K562 (cell line): ENCODE measurements around the gene GCKR. TPM values are rescaled to one million over a fixed set of nuclear protein-coding genes. Genes with fewer than 3 reads are reported as not detected.
A peak's percentile ranks its signal among the peaks of the same experiment; 100 is the strongest.

Source experiments
- BHLHE40 ChIP-seq: IDR thresholded peaks from 2 replicates; pipeline ENCODE4 v1.6.1; 2011; ENCODE audit warnings: low read length, improper control_type of control experiment
- BMI1 ChIP-seq: fragments of 150-350 bp; IDR thresholded peaks from 2 replicates; pipeline ENCODE4 v1.6.1; 2014; ENCODE audit warnings: low read length
- DIDO1 ChIP-seq: fragments of 450-650 bp; IDR thresholded peaks from 2 replicates; pipeline ENCODE4 v1.6.1; 2016; ENCODE audit warnings: low read depth, missing biosample characterization, missing genetic modification characterization
- GMEB1 ChIP-seq: fragments of 250-450 bp; sonication (Bioruptor Pico); IDR thresholded peaks from 2 replicates; pipeline ENCODE4 v1.4.0; 2020; ENCODE audit warnings: mild to moderate bottlenecking
- KLF16 ChIP-seq: IDR thresholded peaks from 2 replicates; pipeline ENCODE4 v1.6.1; 2016; ENCODE audit warnings: antibody characterized with exemption
- MBD1 ChIP-seq: fragments of 250-450 bp; sonication (Bioruptor Pico); IDR thresholded peaks from 2 replicates; pipeline ENCODE4 v1.8.0; 2022; ENCODE audit warnings: inconsistent platforms
- NR2C1 ChIP-seq, 2 experiments: fragments of 450-650 bp; IDR thresholded peaks; 2 replicates each; pipeline ENCODE4 v1.6.1; 2017; ENCODE audit warnings: mild to moderate bottlenecking in 2 of 2, antibody characterized with exemption in 1 of 2, inconsistent platforms in 1 of 2, missing compliant biosample characterization in 1 of 2, missing genetic modification characterization in 1 of 2
- POLR2A ChIP-seq: fragments of 450-650 bp; conservative IDR thresholded peaks from 2 replicates; pipeline ENCODE4 v1.6.1; 2016
- SIN3B ChIP-seq: fragments of 450-650 bp; IDR thresholded peaks from 2 replicates; pipeline ENCODE4 v1.6.1; 2017; ENCODE audit warnings: low read depth, mild to moderate bottlenecking, moderate library complexity
- SUPT5H ChIP-seq: fragments of 450-650 bp; IDR thresholded peaks from 2 replicates; pipeline ENCODE4 v1.6.1; 2016
- YY1 ChIP-seq, 3 experiments: IDR thresholded peaks; 2 replicates each; pipeline ENCODE4 v1.6.1; 2011; ENCODE audit warnings: low read length in 2 of 3, mild to moderate bottlenecking in 2 of 3, moderate library complexity in 2 of 3, borderline replicate concordance in 1 of 3, control low read depth in 1 of 3, low read depth in 1 of 3; ENCODE audit not compliant: insufficient read depth in 3 of 3, insufficient replicate concordance in 2 of 3, control insufficient read depth in 1 of 3, insufficient read length in 1 of 3; ENCODE audit errors: extremely low read depth in 1 of 3
- ZKSCAN1 ChIP-seq: fragments of 150-350 bp; IDR thresholded peaks from 2 replicates; pipeline ENCODE4 v1.6.1; 2016; ENCODE audit warnings: low read depth, low read length
- ZNF24 ChIP-seq: fragments of 450-650 bp; IDR thresholded peaks from 2 replicates; pipeline ENCODE4 v1.6.1; 2016
- ZSCAN32 ChIP-seq: fragments of 450-650 bp; formaldehyde crosslinking; IDR thresholded peaks from 2 replicates; pipeline ENCODE4 v1.4.0; 2020; ENCODE audit warnings: mild to moderate bottlenecking, moderate library complexity
- polyA plus RNA-seq, 8 experiments: library from polyadenylated mRNA; depleted of rRNA in 4 of 8; stranded (reverse) in 5 of 8; unstranded in 3 of 8; fragments of >200 nt; fragmentation: Nextera tagmentation in 2 of 8; fragmentation: Illumina TruSeq in 1 of 8; extraction: Ambion mirVana in 2 of 8; extraction: Trizol in 1 of 8; gene quantifications; 2 replicates each; pipeline versions ENCODE4 v1.2.1 to v1.2.3, GENCODE V29; 2011 to 2014; ENCODE audit warnings: inconsistent platforms in 1 of 8, missing spikeins in 1 of 8
- total RNA-seq, 7 experiments: library from RNA; depleted of rRNA in 6 of 7; stranded (reverse); fragments of >200 nt in 6 of 7; fragmentation: Illumina TruSeq in 2 of 7; extraction: Trizol in 2 of 7; gene quantifications; 2 replicates each; pipeline versions ENCODE4 v1.2.1 to v1.2.3, GENCODE V29; 2011 to 2021; ENCODE audit warnings: low replicate concordance in 1 of 7
- TF ChIP-seq, protein P1 (sequence below), 2 experiments: IDR thresholded peaks; 2 replicates each; pipeline ENCODE4 v1.6.1; 2012; ENCODE audit warnings: improper control_type of control experiment in 2 of 2, low read depth in 2 of 2, low read length in 2 of 2, borderline replicate concordance in 1 of 2
- TF ChIP-seq, protein P2 (sequence below): fragments of 450-650 bp; IDR thresholded peaks from 2 replicates; pipeline ENCODE4 v1.7.1; 2018; ENCODE audit warnings: mild to moderate bottlenecking, low read depth; ENCODE audit not compliant: partially characterized antibody

Gene GCKR
- total and polyA plus RNA-seq, 9 of the 15 experiments (the other 6 are each of a cell fraction or from before 2014, with no cell fraction given): 0.28 to 0.79 (median 0.50) TPM; not detected in 1

- TF ChIP-seq YY1 (IDR thresholded peaks at IDR 0.05; ENCODE audit: borderline replicate concordance in 1 of 3, control insufficient read depth in 1 of 3, extremely low read depth in 1 of 3, insufficient read depth in 3 of 3, insufficient read length in 1 of 3, insufficient replicate concordance in 2 of 3, low read depth in 1 of 3, low read length in 2 of 3) (no peak), BHLHE40 (peak; percentile 61), BMI1 (peak; percentile 83), NR2C1 (IDR thresholded peaks at IDR 0.05) (peak; percentile 72), NR2C1 (tag; IDR thresholded peaks at IDR 0.05) (peak; percentile 80), SIN3B (0 out of 2 replicates have a peak, but pooled peaks have one; percentile 58), POLR2A (peak; percentile 86), ZSCAN32 (CRISPR knock-in tag) (no peak), SUPT5H (peak; percentile 87), GMEB1 (peak; percentile 96), KLF16 (no peak), ZKSCAN1 (peak; percentile 99), MBD1 (CRISPR knock-in tag) (peak; percentile 76), DIDO1 (tag) (peak; percentile 61; the same call in 1 of the 2 replicates), ZNF24 (peak; percentile 69; the same call in 1 of the 2 replicates)
- TF ChIP-seq, protein P1, sequence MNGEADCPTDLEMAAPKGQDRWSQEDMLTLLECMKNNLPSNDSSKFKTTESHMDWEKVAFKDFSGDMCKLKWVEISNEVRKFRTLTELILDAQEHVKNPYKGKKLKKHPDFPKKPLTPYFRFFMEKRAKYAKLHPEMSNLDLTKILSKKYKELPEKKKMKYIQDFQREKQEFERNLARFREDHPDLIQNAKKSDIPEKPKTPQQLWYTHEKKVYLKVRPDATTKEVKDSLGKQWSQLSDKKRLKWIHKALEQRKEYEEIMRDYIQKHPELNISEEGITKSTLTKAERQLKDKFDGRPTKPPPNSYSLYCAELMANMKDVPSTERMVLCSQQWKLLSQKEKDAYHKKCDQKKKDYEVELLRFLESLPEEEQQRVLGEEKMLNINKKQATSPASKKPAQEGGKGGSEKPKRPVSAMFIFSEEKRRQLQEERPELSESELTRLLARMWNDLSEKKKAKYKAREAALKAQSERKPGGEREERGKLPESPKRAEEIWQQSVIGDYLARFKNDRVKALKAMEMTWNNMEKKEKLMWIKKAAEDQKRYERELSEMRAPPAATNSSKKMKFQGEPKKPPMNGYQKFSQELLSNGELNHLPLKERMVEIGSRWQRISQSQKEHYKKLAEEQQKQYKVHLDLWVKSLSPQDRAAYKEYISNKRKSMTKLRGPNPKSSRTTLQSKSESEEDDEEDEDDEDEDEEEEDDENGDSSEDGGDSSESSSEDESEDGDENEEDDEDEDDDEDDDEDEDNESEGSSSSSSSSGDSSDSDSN (IDR thresholded peaks at IDR 0.05; ENCODE audit: borderline replicate concordance in 1 of 2, low read depth in 2 of 2, low read length in 2 of 2): 0 out of 4 replicates have a peak, but pooled peaks of 1 of the 2 experiments have one; percentile 39
- TF ChIP-seq, protein P2, sequence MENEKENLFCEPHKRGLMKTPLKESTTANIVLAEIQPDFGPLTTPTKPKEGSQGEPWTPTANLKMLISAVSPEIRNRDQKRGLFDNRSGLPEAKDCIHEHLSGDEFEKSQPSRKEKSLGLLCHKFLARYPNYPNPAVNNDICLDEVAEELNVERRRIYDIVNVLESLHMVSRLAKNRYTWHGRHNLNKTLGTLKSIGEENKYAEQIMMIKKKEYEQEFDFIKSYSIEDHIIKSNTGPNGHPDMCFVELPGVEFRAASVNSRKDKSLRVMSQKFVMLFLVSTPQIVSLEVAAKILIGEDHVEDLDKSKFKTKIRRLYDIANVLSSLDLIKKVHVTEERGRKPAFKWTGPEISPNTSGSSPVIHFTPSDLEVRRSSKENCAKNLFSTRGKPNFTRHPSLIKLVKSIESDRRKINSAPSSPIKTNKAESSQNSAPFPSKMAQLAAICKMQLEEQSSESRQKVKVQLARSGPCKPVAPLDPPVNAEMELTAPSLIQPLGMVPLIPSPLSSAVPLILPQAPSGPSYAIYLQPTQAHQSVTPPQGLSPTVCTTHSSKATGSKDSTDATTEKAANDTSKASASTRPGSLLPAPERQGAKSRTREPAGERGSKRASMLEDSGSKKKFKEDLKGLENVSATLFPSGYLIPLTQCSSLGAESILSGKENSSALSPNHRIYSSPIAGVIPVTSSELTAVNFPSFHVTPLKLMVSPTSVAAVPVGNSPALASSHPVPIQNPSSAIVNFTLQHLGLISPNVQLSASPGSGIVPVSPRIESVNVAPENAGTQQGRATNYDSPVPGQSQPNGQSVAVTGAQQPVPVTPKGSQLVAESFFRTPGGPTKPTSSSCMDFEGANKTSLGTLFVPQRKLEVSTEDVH: peak; percentile 46
Measured at GRCh38 chr2:27489498-27490397, 6.9 kb upstream of the GCKR start, which contains the start of gene IFT172 (continued).
